ENCODE results near the gene ELSPBP1. TPM values are rescaled to one million over a fixed set of nuclear protein-coding genes. Genes with fewer than 3 reads are reported as not detected.

The ELSPBP1 gene
- total RNA-seq, 1 experiment from 2014 or later: not detected

- Mint-ChIP-seq H3K4me1 (ENCODE audit: low read depth, unreplicated experiment) (no peaks in the 10 kb centered on the region), H3K27me3 (ENCODE audit: unreplicated experiment) (peaks cover 86% of the 10 kb centered on the region), H3K9me3 (ENCODE audit: low read depth, unreplicated experiment) (peaks cover 5% of the 10 kb centered on the region), H3K36me3 (ENCODE audit: insufficient read depth, unreplicated experiment) (no peaks in the 10 kb centered on the region), H3K4me3 (ENCODE audit: low read depth, unreplicated experiment) (no peak overlapping the region), H3K27ac (ENCODE audit: unreplicated experiment) (no peak overlapping the region)
- no TSS peak for BruUV-seq (replicated peaks)
- CTCF ChIA-PET: no interaction called here
- no peak for DNase-seq
- TF ChIP-seq CTCF (IDR thresholded peaks at IDR 0.05; ENCODE audit: unreplicated experiment): no peak
- intact Hi-C loops (cut with micrococcal nuclease; ENCODE audit: unreplicated experiment): no loop called here
These were observed 3.1 kb upstream of the ELSPBP1 start for GRCh38 chr19:47991191-47991808.

- no peak for TF ChIP-seq CTCF (IDR thresholded peaks at IDR 0.05; ENCODE audit: unreplicated experiment)
- Mint-ChIP-seq H3K27me3 (ENCODE audit: unreplicated experiment) (peaks cover 86% of the 10 kb centered on the region), H3K27ac (ENCODE audit: unreplicated experiment) (no peak within 1 kb of the TSS), H3K9me3 (ENCODE audit: low read depth, unreplicated experiment) (peaks cover 5% of the 10 kb centered on the region), H3K4me3 (ENCODE audit: low read depth, unreplicated experiment) (no peak within 1 kb of the TSS), H3K4me1 (ENCODE audit: low read depth, unreplicated experiment) (no peaks in the 10 kb centered on the region), H3K36me3 (ENCODE audit: insufficient read depth, unreplicated experiment) (no peaks in the 10 kb centered on the region)
- DNase-seq: no peak
- CTCF ChIA-PET: no interaction called here
- no TSS peak for BruUV-seq (replicated peaks)
- intact Hi-C loops (cut with micrococcal nuclease; ENCODE audit: unreplicated experiment): no loop called here
These were observed 2.4 kb upstream of the ELSPBP1 start, which contains the start of gene BSPH1 for GRCh38 chr19:47992070-47992469. TSS of gene BSPH1 (minus strand) at chr19:47992170. CDS start at chr19:47992081, 89 bp downstream.

GRCh38 chr19:47996230-47996727 lies 1.8 kb downstream of the ELSPBP1 start:
- Mint-ChIP-seq H3K4me1 (ENCODE audit: low read depth, unreplicated experiment) (no peaks in the 10 kb centered on the region), H3K4me3 (ENCODE audit: low read depth, unreplicated experiment) (no peak overlapping the region), H3K9me3 (ENCODE audit: low read depth, unreplicated experiment) (peaks cover 5% of the 10 kb centered on the region), H3K27ac (ENCODE audit: unreplicated experiment) (no peak overlapping the region), H3K36me3 (ENCODE audit: insufficient read depth, unreplicated experiment) (no peaks in the 10 kb centered on the region), H3K27me3 (ENCODE audit: unreplicated experiment) (peaks cover 45% of the 10 kb centered on the region)
- intact Hi-C loops (cut with micrococcal nuclease; ENCODE audit: unreplicated experiment): no loop called here
- no TSS peak for BruUV-seq (replicated peaks)
- CTCF ChIA-PET: no interaction called here
- DNase-seq: no peak
- TF ChIP-seq CTCF (IDR thresholded peaks at IDR 0.05; ENCODE audit: unreplicated experiment): no peak

- intact Hi-C loops (cut with micrococcal nuclease; ENCODE audit: unreplicated experiment): no loop called here
These were observed 4.4 kb downstream of the ELSPBP1 start for GRCh38 chr19:47998800-47999199.

More at GRCh38 chr19:47998800-47999199, 4.4 kb downstream of the ELSPBP1 start:
- Mint-ChIP-seq H3K4me3 (ENCODE audit: low read depth, unreplicated experiment) (no peak overlapping the region), H3K36me3 (ENCODE audit: insufficient read depth, unreplicated experiment) (no peaks in the 10 kb centered on the region), H3K4me1 (ENCODE audit: low read depth, unreplicated experiment) (no peaks in the 10 kb centered on the region), H3K27ac (ENCODE audit: unreplicated experiment) (no peak overlapping the region), H3K27me3 (ENCODE audit: unreplicated experiment) (peaks cover 46% of the 10 kb centered on the region), H3K9me3 (ENCODE audit: low read depth, unreplicated experiment) (peaks cover 5% of the 10 kb centered on the region)
- no peak for TF ChIP-seq CTCF (IDR thresholded peaks at IDR 0.05; ENCODE audit: unreplicated experiment)
- no peak for DNase-seq
- CTCF ChIA-PET: no interaction called here
- no TSS peak for BruUV-seq (replicated peaks)

Data from Calu3 (cell line).